Measurements from ENCODE around the gene CHST15. TPM values are rescaled to one million over a fixed set of nuclear protein-coding genes. Genes with fewer than 3 reads are reported as not detected.

Gene CHST15
- total and polyA plus RNA-seq, 2 of the 13 experiments (the other 11 are each of a cell fraction or from before 2014, with no cell fraction given) = 1.4 to 94.7 TPM

DNA sequence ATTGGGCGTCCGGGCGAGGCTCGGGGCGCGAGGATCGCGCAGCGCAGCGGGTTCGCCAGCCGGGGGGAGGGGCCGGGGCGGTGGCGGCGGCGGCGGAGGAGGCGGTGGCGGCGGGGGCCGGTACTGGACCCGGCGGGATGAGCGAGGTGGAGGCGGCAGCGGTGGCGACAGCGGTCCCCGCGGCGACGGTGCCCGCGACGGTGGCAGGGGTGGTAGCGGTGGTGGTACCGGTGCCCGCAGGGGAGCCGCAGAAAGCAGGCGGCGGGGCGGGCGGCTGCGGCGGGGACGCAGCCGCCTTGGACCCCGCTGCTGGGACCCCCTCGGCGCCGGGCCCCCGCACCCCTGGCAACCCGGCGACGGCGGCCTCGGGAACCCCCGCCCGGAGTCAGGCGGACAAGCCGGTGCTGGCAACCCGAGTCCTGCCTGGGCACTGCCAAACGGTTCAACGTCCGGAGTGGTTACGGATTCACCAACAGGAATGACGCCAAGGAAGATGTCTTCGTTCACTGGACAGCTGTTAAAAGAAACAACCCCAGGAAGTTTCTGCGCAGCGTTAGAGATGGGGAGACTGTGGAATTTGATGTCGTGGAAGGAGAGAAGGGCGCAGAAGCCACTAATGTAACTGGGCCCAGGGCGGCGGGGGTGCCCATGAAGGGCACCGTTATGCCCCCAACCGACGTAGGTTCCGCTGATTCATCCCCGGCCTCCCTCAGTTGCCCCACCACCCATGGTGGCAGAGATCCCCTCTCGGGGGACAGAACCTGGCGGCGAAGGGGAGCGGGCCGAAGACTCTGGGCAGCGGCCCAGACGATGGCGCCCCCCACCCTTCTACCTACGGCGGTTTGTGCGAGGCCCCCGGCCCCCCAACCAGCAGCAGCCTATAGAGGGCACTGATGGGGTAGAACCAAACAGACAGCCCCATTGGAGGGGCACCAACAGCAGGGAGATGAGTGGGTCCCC, 101.5 kb downstream of the CHST15 start (continued):
- TF ChIP-seq SNAPC2 (CRISPR knock-in tag; IDR thresholded peaks at IDR 0.05) (no peak), ZNF468 (CRISPR knock-in tag; IDR thresholded peaks at IDR 0.05) (no peak), NONO (IDR thresholded peaks at IDR 0.05) (no peak), NONO (CRISPR knock-in tag; conservative IDR thresholded peaks at IDR 0.05) (no peak)

GRCh38 chr10:123990889-123991288, 102.5 kb downstream of the CHST15 start:
- Histone ChIP-seq H3K79me2 (ENCODE audit: insufficient read depth, low read length) (no peaks in the 10 kb centered on the region), H3K36me3 (replicated peaks in 1 of 2; ENCODE audit: control insufficient read depth in 1 of 2, insufficient read depth in 2 of 2, low read length in 2 of 2) (no peaks in the 10 kb centered on the region), H3K4me1 (ENCODE audit: insufficient read depth, low read length) (peaks cover 19% of the 10 kb centered on the region), H3K4me3 (replicated peaks in 1 of 3; ENCODE audit: insufficient read depth in 1 of 3, low read depth in 2 of 3, low read length in 3 of 3) (no peak overlapping the region), H3K9ac (ENCODE audit: insufficient read depth, low read depth, low read length) (no peak overlapping the region), H3K4me2 (ENCODE audit: low read depth, low read length) (no peak overlapping the region), H3K9me3 (ENCODE audit: low read length) (no peaks in the 10 kb centered on the region), H2AFZ (ENCODE audit: low read length) (no peak overlapping the region), H4K20me1 (ENCODE audit: insufficient read depth, low read length) (no peaks in the 10 kb centered on the region), H3K27ac (ENCODE audit: extremely low read length, insufficient read depth, low read length) (no peak overlapping the region), H3K27me3 (ENCODE audit: control insufficient read depth in 1 of 2, insufficient read depth in 2 of 2, low read length in 2 of 2) (peaks cover 3 to 9% of the 10 kb centered on the region in 2 experiments; a peak in 3 of 5 replicates)
- in situ Hi-C loops (cut with HindIII; ENCODE audit: extremely low pct_ligation_motif_present, low pct_unique_long_range_greater_than_20kb) (loop anchor here (25.0 kb wide), 1 partner anchor 271 kb away; no protein-coding TSS in a partner anchor), intact Hi-C loops (cut with micrococcal nuclease; ENCODE audit: unreplicated experiment) (loop anchor here (10.0 kb wide), 2 partner anchors 164 to 264 kb away; no protein-coding TSS in a partner anchor)
- no peak for TF ChIP-seq CBX2 (IDR thresholded peaks at IDR 0.05; ENCODE audit: low read depth, low read length)
- TF ChIP-seq CBX2 (CRISPR knock-in tag; IDR thresholded peaks at IDR 0.05; ENCODE audit: low read depth) = no peak
- no peak for TF ChIP-seq CBFB (CRISPR knock-in tag; IDR thresholded peaks at IDR 0.05)
- no peak for TF ChIP-seq ZNF878 (CRISPR knock-in tag; IDR thresholded peaks at IDR 0.05)
- no peak for TF ChIP-seq ZFP36 (IDR thresholded peaks at IDR 0.05; ENCODE audit: borderline replicate concordance, low read depth, low read length, partially characterized antibody)
- TF ChIP-seq CEBPB (IDR thresholded peaks at IDR 0.05; ENCODE audit: borderline replicate concordance, low read depth, low read length) = no peak
- TF ChIP-seq ZNF850 (CRISPR knock-in tag; conservative IDR thresholded peaks at IDR 0.05) = no peak
- TF ChIP-seq GLMP (CRISPR knock-in tag; IDR thresholded peaks at IDR 0.05; ENCODE audit: borderline replicate concordance) = no peak
- no peak for TF ChIP-seq ZMAT5 (CRISPR knock-in tag; IDR thresholded peaks at IDR 0.05; ENCODE audit: borderline replicate concordance, low read depth)
- no peak for TF ChIP-seq ZC3H4 (CRISPR knock-in tag; IDR thresholded peaks at IDR 0.05; ENCODE audit: borderline replicate concordance)
- no peak for TF ChIP-seq ZBTB39 (CRISPR knock-in tag; IDR thresholded peaks at IDR 0.05)
- no peak for TF ChIP-seq ZNF616 (CRISPR knock-in tag; IDR thresholded peaks at IDR 0.05; ENCODE audit: low read depth)
- no peak for TF ChIP-seq ZNF782 (CRISPR knock-in tag; IDR thresholded peaks at IDR 0.05; ENCODE audit: borderline replicate concordance)
- WGBS (ENCODE audit: low lambda C conversion rate) = 44% methylated on average over 10 of the region's 10 CpGs
- no peak for FAIRE-seq
- ChIA-PET CTCF (ENCODE audit: low intra/inter-chr PET ratio, low total read pairs) (no interaction called here), POLR2A (no interaction called here)
- no peak for DNase-seq (ENCODE audit: low spot score)
- no peak for ATAC-seq
- no TSS peak for BruUV-seq (replicated peaks)

Measured in HepG2 (cell line).